Measurements from ENCODE around the gene TMEM134. TPM values are rescaled to one million over a fixed set of nuclear protein-coding genes. Genes with fewer than 3 reads are reported as not detected.
"Not testable (repeated sequence)": the region's sequence is repeated elsewhere in the genome, so short reads cannot be mapped to it uniquely, and the experiment has no call there.

Gene TMEM134
- total RNA-seq, 2 experiments from 2014 or later: 49.9 to 52.4 TPM

DNA sequence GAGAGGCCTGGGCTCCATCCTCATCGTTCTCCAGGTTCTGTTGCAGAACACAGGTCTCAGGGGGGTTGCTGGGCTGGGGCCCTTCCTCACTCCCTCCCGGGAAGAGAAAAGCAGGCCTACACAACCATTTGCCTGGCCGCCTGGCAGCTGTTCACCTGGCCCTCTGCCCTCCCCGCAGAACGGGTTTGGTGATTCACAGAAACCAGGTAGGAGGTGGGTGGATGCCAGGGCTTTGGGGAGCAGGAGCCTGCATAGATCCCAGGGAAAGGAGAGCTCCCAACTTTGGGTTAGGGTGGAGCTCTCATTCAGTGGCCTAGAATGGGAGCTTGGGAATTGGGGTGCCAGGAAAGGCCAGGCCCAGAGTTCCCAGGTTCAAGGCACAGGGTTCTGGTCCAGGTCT, 995 bp downstream of the TMEM134 start:
- Mint-ChIP-seq H3K4me1 (ENCODE audit: low read depth) (peaks cover 43% of the 10 kb centered on the region), H3K9me3 (no peaks in the 10 kb centered on the region), H3K27me3 (no peaks in the 10 kb centered on the region), H3K4me3 (peak overlapping the region; percentile 91), H3K36me3 (ENCODE audit: low read depth) (no peaks in the 10 kb centered on the region), H3K27ac (peak overlapping the region; percentile 88)
- CTCF ChIA-PET: interaction anchor here (1.3 to 3.0 kb wide), 7 partner anchors 14 to 117 kb away, joined by 3 to 28 read pairs (median 3); partner anchors contain the start of genes AIP and PPP1CA
- Histone ChIP-seq H3K36me3 (ENCODE audit: insufficient read depth, low read length) (peaks cover 6% of the 10 kb centered on the region), H3K4me3 (ENCODE audit: low read length) (peak overlapping the region; percentile 83), H3K27ac (ENCODE audit: low read depth in 1 of 2, low read length in 2 of 2) (peak overlapping the region; percentile 50 to 81), H3K9me3 (ENCODE audit: control insufficient read depth in 1 of 2, insufficient read depth in 1 of 2, low read length in 2 of 2) (no peaks in the 10 kb centered on the region), H3K4me1 (ENCODE audit: insufficient read depth, low read length) (peaks cover 61% of the 10 kb centered on the region), H3K27me3 (ENCODE audit: control insufficient read depth in 1 of 2, insufficient read depth in 2 of 2, low read length in 2 of 2) (no peaks in the 10 kb centered on the region)
- intact Hi-C loops (cut with DNase I, micrococcal nuclease): loop anchor here (2.0 to 5.0 kb wide), 3 partner anchors 31 to 65 kb away; partner anchors contain the start of genes CARNS1 (in 1 of the 2) and PTPRCAP (in 1 of the 2)
- DNase-seq (peak in 2 of 14 experiments; percentile 26 to 35), ATAC-seq (ENCODE audit: poor library complexity) (no peak)
- POLR2A ChIA-PET: interaction anchor here (1.0 to 8.5 kb wide), 20 partner anchors 10 to 228 kb away, joined by 3 to 131 read pairs (median 9); partner anchors contain the start of genes AIP, CDK2AP2, PITPNM1 and POLD4
- TF ChIP-seq, protein P1, sequence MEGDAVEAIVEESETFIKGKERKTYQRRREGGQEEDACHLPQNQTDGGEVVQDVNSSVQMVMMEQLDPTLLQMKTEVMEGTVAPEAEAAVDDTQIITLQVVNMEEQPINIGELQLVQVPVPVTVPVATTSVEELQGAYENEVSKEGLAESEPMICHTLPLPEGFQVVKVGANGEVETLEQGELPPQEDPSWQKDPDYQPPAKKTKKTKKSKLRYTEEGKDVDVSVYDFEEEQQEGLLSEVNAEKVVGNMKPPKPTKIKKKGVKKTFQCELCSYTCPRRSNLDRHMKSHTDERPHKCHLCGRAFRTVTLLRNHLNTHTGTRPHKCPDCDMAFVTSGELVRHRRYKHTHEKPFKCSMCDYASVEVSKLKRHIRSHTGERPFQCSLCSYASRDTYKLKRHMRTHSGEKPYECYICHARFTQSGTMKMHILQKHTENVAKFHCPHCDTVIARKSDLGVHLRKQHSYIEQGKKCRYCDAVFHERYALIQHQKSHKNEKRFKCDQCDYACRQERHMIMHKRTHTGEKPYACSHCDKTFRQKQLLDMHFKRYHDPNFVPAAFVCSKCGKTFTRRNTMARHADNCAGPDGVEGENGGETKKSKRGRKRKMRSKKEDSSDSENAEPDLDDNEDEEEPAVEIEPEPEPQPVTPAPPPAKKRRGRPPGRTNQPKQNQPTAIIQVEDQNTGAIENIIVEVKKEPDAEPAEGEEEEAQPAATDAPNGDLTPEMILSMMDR (IDR thresholded peaks at IDR 0.05): no peak

DNA sequence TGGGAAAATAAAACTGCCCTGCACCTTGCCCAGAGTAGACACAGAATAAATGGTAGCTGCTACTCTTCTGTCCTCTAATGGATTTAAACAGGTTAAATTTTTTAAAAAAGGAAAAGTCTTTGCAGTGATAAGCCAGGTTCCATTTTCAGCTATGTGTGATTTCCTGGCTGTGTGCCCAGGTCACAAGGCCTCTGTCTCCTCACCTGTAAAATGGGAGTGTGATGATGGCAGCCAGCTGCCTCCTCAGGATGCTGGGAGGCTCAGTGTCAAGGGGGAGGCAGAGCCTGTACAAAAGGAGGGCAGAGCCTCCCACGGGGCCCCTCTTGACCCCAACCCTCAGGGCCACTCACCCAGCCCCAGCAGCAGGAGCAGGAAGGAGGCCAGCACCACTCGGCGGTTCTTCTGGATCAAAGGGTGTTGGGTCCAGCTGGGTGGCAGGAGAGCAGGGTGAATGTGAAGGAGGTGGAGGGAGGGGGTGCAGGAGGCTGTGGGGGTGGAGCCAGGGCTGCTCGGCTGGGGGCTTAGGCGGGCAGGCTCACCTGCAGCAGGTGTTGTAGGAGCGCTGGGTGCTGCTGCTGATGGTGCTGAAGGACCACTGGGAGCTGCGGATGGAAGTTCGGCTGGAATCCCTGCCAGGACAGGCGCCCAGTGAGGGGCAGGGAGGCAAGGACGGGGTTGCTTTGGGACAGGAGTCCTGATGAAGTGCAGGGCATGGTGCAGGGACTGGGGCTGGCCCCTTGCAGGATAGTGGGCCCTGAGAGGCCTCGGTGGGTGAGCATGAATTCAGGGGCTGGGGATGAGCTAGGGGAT, 1.9 kb downstream of the TMEM134 start:
- TF ChIP-seq, protein P1 (IDR thresholded peaks at IDR 0.05): no peak

DNA sequence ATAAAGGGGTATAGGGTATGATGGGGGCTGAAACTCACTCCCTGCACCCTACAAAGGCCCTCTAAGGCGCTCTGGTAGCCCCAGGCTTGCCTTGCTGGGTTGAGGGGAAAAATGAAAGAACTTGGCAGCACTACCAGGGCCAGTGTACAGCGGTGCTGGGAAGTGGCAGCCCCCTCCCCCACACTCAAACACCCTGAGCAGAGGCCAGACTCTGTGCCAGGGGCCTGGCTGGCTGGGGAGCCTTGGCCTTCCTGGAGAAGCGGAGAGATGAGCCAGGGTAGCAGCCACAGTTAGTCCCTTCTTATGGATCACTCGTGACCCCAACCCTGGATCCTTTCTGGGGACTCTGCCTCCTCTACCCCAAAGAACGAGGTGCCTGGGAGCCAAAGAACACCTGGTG, 2.7 kb downstream of the TMEM134 start:
- Histone ChIP-seq H3K4me1 (ENCODE audit: insufficient read depth, low read length) (peaks cover 61% of the 10 kb centered on the region), H3K9me3 (ENCODE audit: control insufficient read depth in 1 of 2, insufficient read depth in 1 of 2, low read length in 2 of 2) (no peaks in the 10 kb centered on the region), H3K36me3 (ENCODE audit: insufficient read depth, low read length) (peaks cover 6% of the 10 kb centered on the region), H3K27ac (ENCODE audit: low read depth in 1 of 2, low read length in 2 of 2) (peak overlapping the region; percentile 5 to 17), H3K27me3 (ENCODE audit: control insufficient read depth in 1 of 2, insufficient read depth in 2 of 2, low read length in 2 of 2) (no peaks in the 10 kb centered on the region), H3K4me3 (ENCODE audit: low read length) (no peak overlapping the region)
- intact Hi-C loops (cut with DNase I, micrococcal nuclease): loop anchor here in 1 of 2 experiments (5.0 kb wide), 1 partner anchor 49 kb away; the partner anchor contains the start of gene CARNS1
- Mint-ChIP-seq H3K9me3 (no peaks in the 10 kb centered on the region), H3K27ac (peak overlapping the region; percentile 88), H3K4me3 (peak overlapping the region; percentile 54), H3K27me3 (no peaks in the 10 kb centered on the region), H3K4me1 (ENCODE audit: low read depth) (peaks cover 43% of the 10 kb centered on the region), H3K36me3 (ENCODE audit: low read depth) (no peaks in the 10 kb centered on the region)
- peak in 1 of 14 experiments; percentile 17 for DNase-seq
- ChIA-PET CTCF (interaction anchor here (1.6 kb wide), 1 partner anchor 84 kb away, joined by 6 read pairs; no protein-coding TSS in a partner anchor), POLR2A (interaction anchor here (0.7 to 8.5 kb wide), 11 partner anchors 13 to 195 kb away, joined by 3 to 131 read pairs (median 10); partner anchors contain the start of genes AIP, CORO1B, PPP1CA and PTPRCAP)
- TF ChIP-seq, protein P1 (IDR thresholded peaks at IDR 0.05): no peak
- ATAC-seq (ENCODE audit: poor library complexity): no peak

More for the DNA sequence above, 1.9 kb downstream of the TMEM134 start:
- peak overlapping the region; percentile 91 for H3K4me3 Mint-ChIP-seq
- no peaks in the 10 kb centered on the region for H3K9me3 Mint-ChIP-seq
- Histone ChIP-seq H3K4me1 (ENCODE audit: insufficient read depth, low read length) (peaks cover 61% of the 10 kb centered on the region), H3K9me3 (ENCODE audit: control insufficient read depth in 1 of 2, insufficient read depth in 1 of 2, low read length in 2 of 2) (no peaks in the 10 kb centered on the region), H3K27me3 (ENCODE audit: control insufficient read depth in 1 of 2, insufficient read depth in 2 of 2, low read length in 2 of 2) (no peaks in the 10 kb centered on the region), H3K27ac (ENCODE audit: low read depth in 1 of 2, low read length in 2 of 2) (peak overlapping the region; percentile 5 to 81), H3K4me3 (ENCODE audit: low read length) (no peak overlapping the region), H3K36me3 (ENCODE audit: insufficient read depth, low read length) (peaks cover 6% of the 10 kb centered on the region)
- peaks cover 43% of the 10 kb centered on the region for H3K4me1 Mint-ChIP-seq (ENCODE audit: low read depth)
- DNase-seq (no peak), ATAC-seq (ENCODE audit: poor library complexity) (no peak)
- ChIA-PET CTCF (interaction anchor here (0.7 to 3.0 kb wide), 6 partner anchors 16 to 85 kb away, joined by 3 to 28 read pairs (median 4); partner anchors contain the start of gene PPP1CA), POLR2A (interaction anchor here (1.3 to 8.5 kb wide), 15 partner anchors 9 to 114 kb away, joined by 3 to 131 read pairs (median 15); partner anchors contain the start of genes AIP, CDK2AP2, PITPNM1 and POLD4)
- H3K36me3 Mint-ChIP-seq (ENCODE audit: low read depth): no peaks in the 10 kb centered on the region
- peak overlapping the region; percentile 88 for H3K27ac Mint-ChIP-seq
- intact Hi-C loops (cut with DNase I, micrococcal nuclease): loop anchor here in 1 of 2 experiments (5.0 kb wide), 1 partner anchor 50 kb away; the partner anchor contains the start of gene CARNS1
- H3K27me3 Mint-ChIP-seq: no peaks in the 10 kb centered on the region

DNA sequence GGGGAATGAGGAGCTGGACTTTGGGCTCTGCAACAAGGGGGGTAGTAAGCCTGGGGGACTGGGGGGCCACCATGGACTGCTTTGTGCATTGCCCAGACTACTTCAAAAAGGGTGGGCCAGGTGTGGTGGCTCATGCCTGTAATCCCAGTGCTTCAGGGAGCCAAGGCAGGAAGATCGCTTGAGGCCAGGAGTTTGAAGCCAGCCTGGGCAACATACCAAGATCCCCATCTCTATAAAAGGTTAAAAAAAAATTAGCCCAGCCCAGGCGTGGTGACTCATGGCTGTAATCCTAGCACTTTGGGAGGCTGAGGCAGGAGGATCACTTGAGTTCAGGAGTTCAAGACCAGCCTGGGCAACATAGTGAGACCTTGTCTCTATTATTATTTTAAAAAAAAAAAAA, 3.5 kb downstream of the TMEM134 start:
- ChIA-PET CTCF (interaction anchor here (0.7 to 1.6 kb wide), 4 partner anchors 17 to 83 kb away, joined by 3 to 6 read pairs (median 4); partner anchors contain the start of gene AIP), POLR2A (interaction anchor here (0.7 to 8.5 kb wide), 16 partner anchors 13 to 194 kb away, joined by 3 to 131 read pairs (median 8); partner anchors contain the start of genes AIP, CORO1B, PPP1CA and PTPRCAP)
- H3K36me3 ChIP-seq (ENCODE audit: insufficient read depth, low read length); H3K27me3 ChIP-seq (ENCODE audit: control insufficient read depth in 1 of 2, insufficient read depth in 2 of 2, low read length in 2 of 2); H3K27me3 Mint-ChIP-seq; H3K9me3 ChIP-seq (ENCODE audit: control insufficient read depth in 1 of 2, insufficient read depth in 1 of 2, low read length in 2 of 2); H3K9me3 Mint-ChIP-seq; H3K36me3 Mint-ChIP-seq (ENCODE audit: low read depth); ATAC-seq (ENCODE audit: poor library complexity): not testable (repeated sequence)
- intact Hi-C loops (cut with DNase I, micrococcal nuclease): loop anchor here (2.0 to 5.0 kb wide), 2 partner anchors 19 to 48 kb away; partner anchors contain the start of gene CARNS1 (in 1 of the 2)
- Mint-ChIP-seq H3K4me1 (ENCODE audit: low read depth) (peaks cover 43% of the 10 kb centered on the region), H3K4me3 (peak overlapping the region; percentile 89), H3K27ac (peak overlapping the region; percentile 93)
- Histone ChIP-seq H3K27ac (ENCODE audit: low read depth in 1 of 2, low read length in 2 of 2) (peak overlapping the region; percentile 87 to 89), H3K4me3 (ENCODE audit: low read length) (peak overlapping the region; percentile 81), H3K4me1 (ENCODE audit: insufficient read depth, low read length) (peaks cover 61% of the 10 kb centered on the region)
- peak in 1 of 14 experiments; percentile 25 for DNase-seq

Data from CD4-positive, alpha-beta T cell (primary cell).